OCI-LY3 (cell line): ENCODE results near the gene SERPINA1.

Source experiments
- EZH2phosphoT487 ChIP-seq: fragments of 200-600 bp; shearing (Covaris generic); IDR thresholded peaks from 2 replicates; pipeline ENCODE4 v1.6.1; 2018; ENCODE audit warnings: antibody characterized with exemption, mixed run types, low read depth
- TF ChIP-seq, protein P1 (sequence below): fragments of 200-600, 300-600 bp; sonication (generic); IDR thresholded peaks from 2 replicates; pipeline ENCODE4 v1.5.1; 2014; ENCODE audit warnings: antibody characterized with exemption, low read length, low read depth

DNA sequence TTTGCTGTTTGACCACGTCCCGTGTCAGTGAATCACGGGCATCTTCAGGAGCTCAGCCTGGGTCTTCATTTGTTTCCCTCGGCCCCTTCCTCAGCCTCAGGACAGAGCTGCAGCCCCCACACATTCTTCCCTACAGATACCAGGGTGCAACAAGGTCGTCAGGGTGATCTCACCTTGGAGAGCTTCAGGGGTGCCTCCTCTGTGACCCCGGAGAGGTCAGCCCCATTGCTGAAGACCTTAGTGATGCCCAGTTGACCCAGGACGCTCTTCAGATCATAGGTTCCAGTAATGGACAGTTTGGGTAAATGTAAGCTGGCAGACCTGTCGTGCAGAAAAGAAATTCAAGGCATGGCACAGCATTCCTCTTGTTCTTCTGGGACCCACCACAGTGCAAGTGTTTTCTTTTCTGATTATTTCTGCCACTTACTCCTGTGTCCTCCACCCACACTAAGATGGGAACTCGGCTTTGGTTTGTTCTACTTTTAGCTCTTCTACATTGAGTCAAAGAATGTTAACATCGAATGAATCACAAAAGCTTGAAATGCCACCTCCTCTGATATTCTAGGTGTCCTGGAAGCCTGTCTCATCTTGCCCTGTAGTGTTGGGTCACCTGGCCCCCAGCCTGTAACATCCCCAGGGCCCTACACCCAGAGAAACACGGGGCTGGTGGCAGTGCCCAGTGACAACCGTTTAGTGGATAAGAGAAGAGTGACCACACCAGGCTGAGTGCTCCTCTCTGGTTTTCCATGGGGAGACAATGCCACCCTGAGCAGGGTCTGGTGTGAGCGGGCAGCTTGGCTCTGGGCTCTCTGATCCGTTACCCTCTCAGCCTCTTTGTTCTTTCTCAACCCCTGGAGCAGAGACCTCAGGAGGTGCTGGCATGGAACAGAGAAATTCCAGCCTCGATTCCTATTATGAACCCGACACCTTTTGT is 8.8 kb downstream of the SERPINA1 start:
- TF ChIP-seq, protein P1, sequence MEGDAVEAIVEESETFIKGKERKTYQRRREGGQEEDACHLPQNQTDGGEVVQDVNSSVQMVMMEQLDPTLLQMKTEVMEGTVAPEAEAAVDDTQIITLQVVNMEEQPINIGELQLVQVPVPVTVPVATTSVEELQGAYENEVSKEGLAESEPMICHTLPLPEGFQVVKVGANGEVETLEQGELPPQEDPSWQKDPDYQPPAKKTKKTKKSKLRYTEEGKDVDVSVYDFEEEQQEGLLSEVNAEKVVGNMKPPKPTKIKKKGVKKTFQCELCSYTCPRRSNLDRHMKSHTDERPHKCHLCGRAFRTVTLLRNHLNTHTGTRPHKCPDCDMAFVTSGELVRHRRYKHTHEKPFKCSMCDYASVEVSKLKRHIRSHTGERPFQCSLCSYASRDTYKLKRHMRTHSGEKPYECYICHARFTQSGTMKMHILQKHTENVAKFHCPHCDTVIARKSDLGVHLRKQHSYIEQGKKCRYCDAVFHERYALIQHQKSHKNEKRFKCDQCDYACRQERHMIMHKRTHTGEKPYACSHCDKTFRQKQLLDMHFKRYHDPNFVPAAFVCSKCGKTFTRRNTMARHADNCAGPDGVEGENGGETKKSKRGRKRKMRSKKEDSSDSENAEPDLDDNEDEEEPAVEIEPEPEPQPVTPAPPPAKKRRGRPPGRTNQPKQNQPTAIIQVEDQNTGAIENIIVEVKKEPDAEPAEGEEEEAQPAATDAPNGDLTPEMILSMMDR: no peak
- TF ChIP-seq EZH2phosphoT487: no peak
